Spleen (tissue), 11 donors: ENCODE results near the gene TFPT. TPM values are rescaled to one million over a fixed set of nuclear protein-coding genes. Genes with fewer than 3 reads are reported as not detected.

ENCODE experiments used
- DNase-seq: peaks from one replicate; pipeline ENCODE4 v3.0.0-alpha.2; 2020
- H3K27ac ChIP-seq, 8 donors: fragments of 200-600 bp; sonication (generic) in 7 of 8; 1 replicate in 4 of 8; 2 replicates in 4 of 8; pipeline versions ENCODE4 v1.5.0 to v1.8.0; 2016 to 2021; ENCODE audit warnings: inconsistent platforms in 4 of 8, mild to moderate bottlenecking in 4 of 8, moderate library complexity in 1 of 8
- H3K27me3 ChIP-seq, 7 donors: fragments of 200-600 bp; sonication (generic) in 6 of 7; replicated peaks in 1 of 7; 1 replicate in 4 of 7; 2 replicates in 3 of 7; pipeline versions ENCODE4 v1.5.0 to v1.8.0; 2016 to 2021; ENCODE audit warnings: inconsistent platforms in 3 of 7, mild to moderate bottlenecking in 1 of 7
- H3K36me3 ChIP-seq, 6 donors: fragments of 200-600 bp; sonication (generic) in 5 of 6; 1 replicate in 4 of 6; 2 replicates in 2 of 6; pipeline versions ENCODE4 v1.5.0 to v1.8.0; 2016 to 2021; ENCODE audit warnings: inconsistent platforms in 2 of 6
- H3K4me1 ChIP-seq, 6 donors: fragments of 200-600 bp; sonication (generic) in 5 of 6; 1 replicate in 3 of 6; 2 replicates in 3 of 6; pipeline versions ENCODE4 v1.5.0 to v1.8.0; 2016 to 2021; ENCODE audit warnings: inconsistent platforms in 3 of 6
- H3K4me3 ChIP-seq, 8 donors: fragments of 200-600 bp; sonication (generic) in 7 of 8; 1 replicate in 4 of 8; 2 replicates in 4 of 8; pipeline versions ENCODE4 v1.5.0 to v1.8.0; 2016 to 2021; ENCODE audit warnings: inconsistent platforms in 4 of 8, mild to moderate bottlenecking in 4 of 8, moderate library complexity in 2 of 8
- H3K9me3 ChIP-seq, 8 donors: fragments of 200-600 bp; sonication (generic) in 7 of 8; 1 replicate in 4 of 8; 2 replicates in 4 of 8; pipeline versions ENCODE4 v1.5.0 to v1.8.0; 2016 to 2021; ENCODE audit warnings: inconsistent platforms in 4 of 8
- POLR2A ChIP-seq, 3 donors: fragments of 450-650 bp; IDR thresholded peaks; one replicate each; pipeline ENCODE4 v1.5.1; 2017; ENCODE audit warnings: antibody characterized with exemption in 3 of 3, mild to moderate bottlenecking in 1 of 3
- POLR2AphosphoS5 ChIP-seq, 3 donors: sonication (generic); formaldehyde crosslinking; IDR thresholded peaks; one replicate each; pipeline ENCODE4 v1.5.1; 2017; ENCODE audit warnings: antibody characterized with exemption in 3 of 3
- WGBS, 5 donors: extraction: QIAGEN DNeasy Blood & Tissue Kit in 3 of 5; methylation state at CpG; one replicate each; pipeline versions ENCODE4 v1.1.5 to v1.1.7; 2013 to 2018; 5-methylcytosine and 5-hydroxymethylcytosine counted together
- intact Hi-C: fragments of 100-400 bp; cut with DNase I; formaldehyde crosslinking; loops from one replicate; pipeline ENCODE4 v1.15.0; 2023; ENCODE audit warnings: low total_unique reads
- polyA plus RNA-seq, 3 donors: library from polyadenylated mRNA; stranded (reverse); fragments of 200-250 nt; gene quantifications; one replicate each; pipeline ENCODE4 v1.2.1, GENCODE V29; 2013
- total RNA-seq, 7 donors: library from RNA; depleted of rRNA in 3 of 7; stranded (reverse); fragments of >200 nt in 3 of 7; fragmentation: NEBNext Ultra II Directional in 4 of 7; extraction: Animal tissue kit (Norgen Biotek cat#: 25700) in 4 of 7; gene quantifications; one replicate each; pipeline versions ENCODE4 v1.1.0 to v1.2.1, GENCODE V29; 2016 to 2021
- TF ChIP-seq, protein P1 (sequence below), 11 experiments: fragments of 200-600 bp in 7 of 11; fragments of 450-650 bp in 4 of 11; sonication (generic) in 4 of 11; IDR thresholded peaks in 8 of 11; conservative IDR thresholded peaks in 3 of 11; 1 replicate in 7 of 11; 2 replicates in 4 of 11; pipeline versions ENCODE4 v1.4.0 to v1.8.0; 2016 to 2021; ENCODE audit warnings: antibody characterized with exemption in 11 of 11, inconsistent platforms in 4 of 11, mild to moderate bottlenecking in 1 of 11
- donor health status: healthy with polysubstance abuse.
- donor health status: DM: no; HTN: no; CAD: no; lungs with moderate emphysema.
- donor health status: DM: no; HTN: no; CAD: no.
- donor health status: Bipolar disorder and iron deficiency.
- donor health status: healthy.
- donor health status: DM: no; HTN: no; CAD: no.
- donor health status: DM: yes; HTN: yes; CAD: no.

The TFPT gene
- total and polyA plus RNA-seq, 10 donors, result 16.5 to 36.5 (median 21.8) TPM

DNA sequence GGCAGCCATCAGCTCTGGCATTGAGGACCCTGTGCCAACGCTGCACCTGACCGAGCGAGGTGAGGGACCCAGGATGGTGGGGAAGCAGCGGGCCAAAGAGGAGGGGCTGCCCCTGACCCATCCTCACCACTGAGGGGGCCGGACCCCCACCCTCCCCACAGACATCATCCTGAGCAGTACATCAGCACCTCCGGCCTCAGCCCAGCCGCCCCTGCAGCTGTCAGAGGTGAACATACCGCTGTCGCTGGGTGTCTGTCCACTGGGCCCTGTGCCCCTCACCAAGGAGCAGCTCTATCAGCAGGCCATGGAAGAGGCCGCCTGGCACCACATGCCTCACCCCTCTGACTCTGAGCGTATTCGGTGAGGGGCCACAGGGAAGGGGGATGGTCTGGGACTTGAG, 36.8 kb upstream of the TFPT start:
- Histone ChIP-seq H3K4me3 (no peak overlapping the region), H3K4me1 (peaks cover 0 to 69% (median 23%) of the 10 kb centered on the region in 6 donors), H3K27ac (no peak overlapping the region), H3K27me3 (no peaks in the 10 kb centered on the region), H3K9me3 (no peaks in the 10 kb centered on the region), H3K36me3 (peaks cover 2 to 100% (median 100%) of the 10 kb centered on the region in 6 donors)
- intact Hi-C loops, result no loop called here
- no peak for DNase-seq
- WGBS, 5 donors, result 93 to 97% (median 94%) methylated on average over 6 to 12 of the region's 12 CpGs
- peak; percentile 54 to 79 (median 58) for TF ChIP-seq POLR2AphosphoS5 (IDR thresholded peaks at IDR 0.05)
- TF ChIP-seq, protein P1, sequence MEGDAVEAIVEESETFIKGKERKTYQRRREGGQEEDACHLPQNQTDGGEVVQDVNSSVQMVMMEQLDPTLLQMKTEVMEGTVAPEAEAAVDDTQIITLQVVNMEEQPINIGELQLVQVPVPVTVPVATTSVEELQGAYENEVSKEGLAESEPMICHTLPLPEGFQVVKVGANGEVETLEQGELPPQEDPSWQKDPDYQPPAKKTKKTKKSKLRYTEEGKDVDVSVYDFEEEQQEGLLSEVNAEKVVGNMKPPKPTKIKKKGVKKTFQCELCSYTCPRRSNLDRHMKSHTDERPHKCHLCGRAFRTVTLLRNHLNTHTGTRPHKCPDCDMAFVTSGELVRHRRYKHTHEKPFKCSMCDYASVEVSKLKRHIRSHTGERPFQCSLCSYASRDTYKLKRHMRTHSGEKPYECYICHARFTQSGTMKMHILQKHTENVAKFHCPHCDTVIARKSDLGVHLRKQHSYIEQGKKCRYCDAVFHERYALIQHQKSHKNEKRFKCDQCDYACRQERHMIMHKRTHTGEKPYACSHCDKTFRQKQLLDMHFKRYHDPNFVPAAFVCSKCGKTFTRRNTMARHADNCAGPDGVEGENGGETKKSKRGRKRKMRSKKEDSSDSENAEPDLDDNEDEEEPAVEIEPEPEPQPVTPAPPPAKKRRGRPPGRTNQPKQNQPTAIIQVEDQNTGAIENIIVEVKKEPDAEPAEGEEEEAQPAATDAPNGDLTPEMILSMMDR (IDR thresholded peaks at IDR 0.05 in 8 of 11, conservative IDR thresholded peaks at IDR 0.05 in 3 of 11), result no peak

DNA sequence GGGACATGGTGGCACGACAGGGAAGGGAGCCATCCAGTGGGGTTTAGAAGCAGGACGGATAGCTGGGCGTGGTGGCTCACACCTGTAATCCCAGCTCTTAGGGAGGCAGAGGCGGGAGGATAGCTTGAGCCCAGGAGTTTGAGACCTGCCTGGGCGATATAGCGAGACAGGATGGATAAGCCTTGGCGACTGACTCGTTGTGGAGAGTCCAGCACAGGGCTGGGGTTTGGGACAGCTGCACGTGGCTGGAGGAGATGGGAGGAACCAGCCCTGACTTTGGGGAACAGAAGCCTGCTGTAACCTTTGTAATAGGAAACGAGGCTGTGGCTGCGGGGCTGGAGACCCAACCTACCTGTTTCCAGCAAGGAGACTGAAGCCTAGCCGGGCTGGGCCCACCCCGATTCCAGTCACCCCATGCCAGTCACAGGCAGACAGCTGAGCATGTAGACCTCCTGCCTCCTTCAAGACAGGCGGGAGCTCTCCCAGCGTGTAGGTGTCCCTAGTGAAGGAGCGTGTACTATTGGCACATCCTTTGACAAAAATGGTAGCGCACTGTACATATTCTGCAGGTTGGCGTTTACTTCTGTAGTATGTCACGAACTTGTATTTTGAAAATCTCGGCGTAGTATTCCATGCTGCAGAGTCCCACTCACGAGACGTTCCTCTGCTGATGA, 36.0 kb upstream of the TFPT start:
- intact Hi-C loops, result no loop called here
- Histone ChIP-seq H3K4me1 (peaks cover 0 to 68% (median 26%) of the 10 kb centered on the region in 6 donors), H3K36me3 (peaks cover 2 to 100% (median 100%) of the 10 kb centered on the region in 6 donors), H3K27ac (no peak overlapping the region), H3K27me3 (no peaks in the 10 kb centered on the region), H3K9me3 (no peaks in the 10 kb centered on the region), H3K4me3 (no peak overlapping the region)
- WGBS, 5 donors, result 87 to 95% (median 89%) methylated on average over 19 to 23 of the region's 23 CpGs
- no peak for DNase-seq
- TF ChIP-seq, protein P1 (IDR thresholded peaks at IDR 0.05 in 8 of 11, conservative IDR thresholded peaks at IDR 0.05 in 3 of 11), result no peak
- TF ChIP-seq POLR2A (IDR thresholded peaks at IDR 0.05), result no peak
- TF ChIP-seq POLR2AphosphoS5 (IDR thresholded peaks at IDR 0.05), result peak; percentile 30 to 42 (median 38)

DNA sequence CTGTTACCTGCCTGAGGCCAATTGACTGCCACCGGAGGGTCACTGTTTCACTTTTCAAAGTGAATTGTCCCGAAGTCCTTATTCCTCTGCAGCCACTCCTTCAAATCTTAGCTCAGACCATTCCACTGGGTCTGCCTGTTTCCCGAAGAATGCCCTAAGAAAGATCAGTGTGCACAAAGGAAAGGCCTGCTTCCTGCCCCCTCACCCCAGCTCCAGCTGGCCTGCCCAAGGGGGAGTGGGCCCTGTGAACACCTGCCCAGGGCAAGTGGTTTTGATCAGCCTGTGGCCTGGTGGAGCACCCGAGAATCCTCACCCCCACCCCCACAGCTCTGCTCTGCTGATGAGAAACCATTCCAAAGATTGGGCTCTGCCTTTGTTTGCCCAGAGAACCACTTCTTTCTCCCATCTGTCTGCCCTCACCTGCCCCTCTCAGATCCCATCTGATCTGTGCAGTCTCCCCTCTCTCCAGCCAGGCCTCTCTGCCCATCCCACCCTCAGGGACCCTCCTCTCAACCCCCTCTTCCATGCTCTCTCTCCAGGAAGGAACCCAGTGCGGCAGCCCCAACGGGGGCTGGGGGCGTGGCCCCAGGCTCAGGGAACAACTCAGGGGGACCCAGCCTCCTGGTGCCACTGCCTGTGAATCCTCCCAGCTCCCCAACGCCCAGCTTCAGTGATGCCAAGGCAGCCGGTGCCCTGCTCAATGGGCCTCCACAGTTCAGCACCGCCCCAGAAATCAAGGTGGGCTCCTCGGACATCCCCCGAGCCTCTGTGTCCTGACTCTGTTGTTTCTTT, 33.8 kb upstream of the TFPT start:
- no peaks in the 10 kb centered on the region for H3K27me3 ChIP-seq
- TF ChIP-seq POLR2AphosphoS5 (IDR thresholded peaks at IDR 0.05), result peak in 1 of 3 donors; percentile 46
- TF ChIP-seq, protein P1 (IDR thresholded peaks at IDR 0.05 in 8 of 11, conservative IDR thresholded peaks at IDR 0.05 in 3 of 11), result no peak
- no peak for TF ChIP-seq POLR2A (IDR thresholded peaks at IDR 0.05)
- peaks cover 0 to 51% (median 9%) of the 10 kb centered on the region in 6 donors for H3K4me1 ChIP-seq
- intact Hi-C loops, result no loop called here
- peak overlapping the region in 3 of 8 donors; percentile 40 to 67 (median 56) for H3K27ac ChIP-seq
- WGBS, 5 donors, result 74 to 81% (median 79%) methylated on average over 12 of the region's 12 CpGs
- no peak for DNase-seq
- H3K4me3 ChIP-seq, result no peak overlapping the region
- peaks cover 4 to 100% (median 100%) of the 10 kb centered on the region in 6 donors for H3K36me3 ChIP-seq
- no peaks in the 10 kb centered on the region for H3K9me3 ChIP-seq

DNA sequence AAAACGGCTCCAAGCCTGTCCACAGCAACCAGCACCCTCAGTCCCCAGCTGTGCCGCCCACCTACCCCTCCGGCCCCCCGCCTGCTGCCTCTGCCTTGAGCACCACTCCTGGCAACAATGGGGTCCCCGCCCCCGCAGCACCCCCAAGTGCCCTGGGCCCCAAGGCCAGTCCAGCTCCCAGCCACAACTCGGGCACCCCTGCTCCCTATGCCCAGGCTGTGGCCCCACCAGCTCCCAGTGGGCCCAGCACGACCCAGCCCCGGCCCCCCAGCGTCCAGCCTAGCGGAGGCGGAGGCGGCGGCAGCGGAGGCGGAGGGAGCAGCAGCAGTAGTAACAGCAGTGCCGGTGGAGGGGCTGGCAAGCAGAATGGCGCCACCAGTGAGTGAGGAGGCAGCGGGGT, 32.7 kb upstream of the TFPT start:
- Histone ChIP-seq H3K27me3 (no peaks in the 10 kb centered on the region), H3K9me3 (no peaks in the 10 kb centered on the region), H3K27ac (peak overlapping the region in 6 of 8 donors; percentile 20 to 67 (median 36)), H3K36me3 (peaks cover 10 to 100% (median 100%) of the 10 kb centered on the region in 6 donors), H3K4me3 (no peak overlapping the region), H3K4me1 (peaks cover 0 to 40% (median 6%) of the 10 kb centered on the region in 6 donors)
- DNase-seq, result no peak
- TF ChIP-seq, protein P1 (IDR thresholded peaks at IDR 0.05 in 8 of 11, conservative IDR thresholded peaks at IDR 0.05 in 3 of 11), result no peak
- TF ChIP-seq POLR2A (IDR thresholded peaks at IDR 0.05) (no peak), POLR2AphosphoS5 (IDR thresholded peaks at IDR 0.05) (peak in 1 of 3 donors; percentile 59)
- 76 to 95% (median 80%) methylated on average over 16 to 19 of the region's 19 CpGs for WGBS, 5 donors
- intact Hi-C loops, result no loop called here
